ENCODE measurements around the gene SLC12A6.

The SLC12A6 gene

GRCh38 chr15:34332553-34333120, 4.9 kb downstream of the SLC12A6 start:
- DNase-seq: no peak

DNA sequence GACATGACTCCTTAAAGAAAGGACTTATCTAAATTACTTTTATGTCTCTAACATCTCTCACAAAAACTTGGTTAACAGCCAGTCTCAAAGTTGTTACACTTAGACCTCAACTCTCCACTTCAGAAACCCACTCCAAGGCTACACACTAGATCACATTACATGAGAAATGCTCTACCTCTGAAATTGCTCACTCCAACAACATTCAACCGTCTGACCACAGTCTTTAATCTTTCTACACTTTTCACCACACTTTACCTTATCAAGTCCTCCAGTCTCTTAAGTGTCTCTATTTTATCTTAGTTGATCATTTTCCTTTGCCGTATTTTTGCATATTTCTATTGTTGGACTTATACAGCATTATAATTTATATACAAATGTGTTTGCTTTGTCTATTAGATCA, 5.8 kb downstream of the SLC12A6 start:
- no peak for DNase-seq

DNA sequence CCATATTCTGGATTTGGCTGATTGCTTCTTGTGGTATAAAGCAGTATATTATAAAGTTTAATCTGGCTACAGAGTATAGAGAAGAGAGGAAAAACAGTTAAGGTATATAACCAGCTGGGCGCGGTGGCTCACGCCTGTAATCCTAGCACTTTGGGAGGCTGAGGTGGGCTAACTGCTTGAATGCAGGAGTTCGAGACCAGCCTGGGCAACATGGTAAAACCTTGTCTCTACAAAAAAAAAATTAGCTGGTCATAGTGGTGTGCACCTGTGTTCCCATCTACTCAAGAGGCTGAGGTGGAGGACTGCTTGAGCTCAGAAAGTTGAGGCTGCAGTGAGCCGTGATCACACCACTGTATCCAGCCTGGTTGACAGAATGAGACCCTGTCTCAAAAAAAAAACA, 7.3 kb downstream of the SLC12A6 start:
- DNase-seq: no peak

DNA sequence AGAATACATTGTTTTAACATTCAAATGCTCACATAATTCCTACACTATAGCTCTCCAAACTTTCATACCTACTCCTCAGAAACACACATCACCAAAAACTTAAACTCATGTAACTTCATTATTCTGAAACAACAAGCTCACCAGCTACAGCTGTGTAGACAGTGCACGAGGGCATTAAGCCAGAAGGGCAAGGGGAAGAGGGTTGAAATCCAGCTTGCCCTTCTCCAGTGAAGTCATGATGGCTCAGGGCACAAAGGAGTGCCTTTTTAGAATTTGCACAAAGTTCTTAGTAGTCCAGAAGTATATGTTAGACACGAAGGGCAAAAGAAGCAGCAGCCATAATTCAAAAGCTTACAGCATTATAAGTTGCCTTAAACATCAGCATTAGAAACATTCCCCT, 8.6 kb downstream of the SLC12A6 start:
- DNase-seq: no peak

- no peak for DNase-seq
These were observed 9.7 kb downstream of the SLC12A6 start for GRCh38 chr15:34327906-34328305.

- no peak for DNase-seq
These were observed 12.2 kb downstream of the SLC12A6 start for GRCh38 chr15:34325368-34325767.

- DNase-seq: no peak
These were observed 12.6 kb downstream of the SLC12A6 start for GRCh38 chr15:34324933-34325332.

DNA sequence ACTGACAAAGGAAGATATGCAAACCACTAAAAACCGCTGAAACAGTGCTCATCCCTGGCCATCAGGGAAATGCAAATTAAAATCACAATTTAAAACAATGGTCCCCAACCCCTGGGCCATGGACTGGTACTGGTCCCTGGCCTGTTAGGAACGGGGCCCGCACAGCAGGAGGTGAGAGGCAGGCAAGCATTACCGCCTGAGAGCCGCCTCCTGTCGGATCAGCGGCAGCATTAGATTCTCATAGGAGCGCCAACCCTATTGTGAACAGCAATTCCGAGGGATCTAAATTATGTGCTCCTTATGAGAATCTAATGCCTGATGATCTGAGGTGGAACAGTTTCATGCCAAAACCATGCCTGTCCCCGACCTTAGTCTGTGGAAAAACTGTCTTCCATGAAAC, 14.4 kb downstream of the SLC12A6 start:
- no peak for DNase-seq

GRCh38 chr15:34318277-34319079, 19.1 kb downstream of the SLC12A6 start:
- DNase-seq: peak in 4 of 58 donors; percentile 3 to 29 (median 8)

DNA sequence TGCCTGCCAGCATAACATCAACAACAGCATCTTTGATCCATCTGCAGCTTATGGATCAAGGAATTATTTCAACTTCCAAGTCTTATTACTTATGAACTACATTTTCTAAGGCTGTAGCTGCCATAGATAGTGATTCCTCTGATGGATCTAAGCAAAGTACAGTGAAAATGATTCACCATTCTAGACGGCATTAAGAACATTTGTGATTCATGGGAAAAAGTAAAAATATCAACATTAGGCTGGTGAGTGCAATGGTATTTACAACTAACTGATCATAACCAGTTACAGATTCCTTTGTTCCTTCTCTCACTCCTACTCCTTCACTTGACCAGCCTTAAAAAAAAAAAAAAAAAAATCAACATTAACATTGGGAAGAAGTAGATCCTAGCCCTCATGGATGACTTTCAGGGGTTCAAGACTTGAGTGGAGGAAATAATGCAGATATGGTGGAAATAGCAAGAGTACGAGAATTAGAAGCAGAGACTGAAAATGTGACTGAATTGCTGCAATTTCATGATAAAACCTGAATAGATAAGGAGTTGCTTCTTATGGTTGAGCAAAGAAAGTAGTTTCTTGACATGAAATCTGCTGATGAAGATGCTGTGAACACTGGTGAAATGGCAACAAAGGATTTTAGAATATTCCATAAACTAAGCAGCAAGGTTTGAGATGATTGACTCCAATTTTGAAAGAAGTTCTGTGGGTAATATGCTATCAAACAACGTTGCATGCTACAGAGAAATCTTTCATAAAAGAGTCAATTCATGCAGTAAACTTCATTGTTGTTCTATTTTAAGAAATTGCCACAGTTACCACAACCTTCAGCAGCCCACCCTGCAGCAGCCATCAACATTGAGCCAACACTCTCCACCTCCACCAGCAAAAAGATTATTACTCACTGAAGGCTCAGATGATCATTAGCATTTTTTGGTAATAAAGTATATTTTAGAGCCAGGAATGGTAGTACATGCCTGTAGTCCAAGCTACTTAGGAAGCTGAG, 22.8 kb downstream of the SLC12A6 start:
- no peak for DNase-seq

DNA sequence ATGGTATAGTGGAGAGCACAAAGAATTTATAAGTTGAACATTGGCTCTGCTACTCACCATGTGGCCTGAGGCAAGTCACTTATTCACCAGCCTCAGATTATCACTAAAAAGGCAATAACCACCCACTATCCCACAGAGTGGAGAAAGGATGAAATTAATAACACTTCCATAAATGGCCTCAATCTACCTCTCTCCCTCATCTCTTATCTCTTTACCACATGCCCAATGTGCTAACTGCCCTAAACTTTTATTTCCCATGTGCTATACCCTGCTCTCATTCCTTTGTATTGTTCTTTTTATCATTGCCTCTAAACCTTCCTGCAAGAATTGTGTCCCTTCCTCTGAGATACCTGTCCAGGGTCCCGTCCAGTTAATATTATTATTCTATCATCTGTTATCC, 26.0 kb downstream of the SLC12A6 start:
- DNase-seq: no peak

- DNase-seq: no peak
These were observed 33.0 kb downstream of the SLC12A6 start for GRCh38 chr15:34304613-34305012.

GRCh38 chr15:34301058-34301457, 36.5 kb downstream of the SLC12A6 start:
- DNase-seq: no peak

DNA sequence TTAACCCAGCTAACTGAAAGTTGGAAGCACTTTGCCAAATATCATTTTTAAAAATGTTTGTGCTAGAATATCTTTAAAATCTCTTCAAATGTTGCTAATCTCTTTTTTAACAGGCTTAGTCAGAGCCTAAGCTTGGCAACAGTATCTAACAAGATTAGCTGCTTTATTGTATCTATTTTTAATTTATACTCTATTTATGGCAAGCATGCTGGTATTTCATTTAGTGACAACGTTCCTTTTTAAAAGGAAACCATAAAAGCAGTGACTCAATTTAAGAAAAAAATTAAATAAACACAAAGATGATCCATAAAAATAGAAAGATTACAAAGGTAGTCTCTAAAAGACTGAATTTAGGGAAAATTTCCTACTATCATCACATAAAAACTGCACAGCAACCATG, 40.5 kb downstream of the SLC12A6 start:
- DNase-seq: no peak

DNA sequence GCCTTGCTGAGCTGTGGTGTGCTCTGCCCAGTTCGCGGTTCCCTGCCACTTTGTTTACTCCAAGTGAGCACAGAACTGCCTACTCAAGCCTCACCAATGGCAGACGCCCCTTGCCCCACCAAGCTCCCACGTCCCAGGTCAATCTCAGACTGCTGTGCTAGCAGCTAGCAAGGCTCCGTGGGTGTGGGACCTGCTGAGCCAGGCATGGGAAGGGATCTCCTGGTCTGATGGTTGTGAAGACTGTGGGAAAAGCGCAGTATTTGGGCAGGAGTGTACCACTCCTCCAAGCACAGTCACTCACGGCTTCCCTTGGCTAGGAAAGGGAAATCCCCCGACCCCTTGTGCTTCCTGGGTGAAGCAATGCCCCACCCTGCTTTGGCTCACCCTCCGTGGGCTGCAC, 45.0 kb downstream of the SLC12A6 start:
- no peak for DNase-seq

DNA sequence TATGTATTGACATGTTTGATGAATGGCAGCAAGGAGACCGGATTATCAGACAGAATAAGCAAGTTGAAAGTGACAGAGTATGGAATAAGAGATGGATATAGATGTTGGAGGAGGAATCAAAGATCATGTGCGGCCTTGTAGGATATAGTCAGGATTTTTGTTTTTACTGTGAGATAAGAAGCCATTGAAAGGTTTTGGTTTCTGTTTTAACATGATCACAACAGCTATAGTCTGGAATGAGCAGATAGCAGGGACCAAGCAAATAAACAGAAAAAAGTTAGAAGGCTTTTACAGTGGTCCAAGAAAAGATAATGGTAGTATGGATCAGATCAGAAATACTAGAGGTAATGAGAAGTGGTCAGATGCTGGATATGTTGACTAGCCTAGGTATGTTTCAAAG, 52.6 kb downstream of the SLC12A6 start:
- DNase-seq: no peak

DNA sequence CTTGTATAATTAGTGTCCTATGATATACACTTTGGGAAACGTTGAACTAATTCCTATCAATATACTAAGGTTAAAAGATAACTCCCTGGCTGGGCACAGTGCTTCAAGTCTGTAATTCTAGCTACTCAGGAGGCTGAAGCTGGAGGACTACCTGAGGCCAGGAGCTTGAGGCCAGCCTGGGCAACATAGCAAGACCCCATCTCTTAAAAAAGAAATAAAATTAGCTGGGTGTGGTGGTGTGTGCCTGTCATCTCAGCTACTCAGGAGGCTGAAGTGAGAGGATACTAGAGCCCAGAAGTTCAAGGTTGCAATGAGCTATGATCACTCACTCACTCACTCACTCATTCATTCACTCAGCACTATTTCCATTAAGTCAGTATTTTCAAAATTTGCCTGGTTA, 55.2 kb downstream of the SLC12A6 start:
- no peak for DNase-seq

- DNase-seq: no peak
These were observed 57.4 kb downstream of the SLC12A6 start for GRCh38 chr15:34280193-34280592.

- no peak for DNase-seq
These were observed 58.2 kb downstream of the SLC12A6 start for GRCh38 chr15:34279368-34279767.

DNA sequence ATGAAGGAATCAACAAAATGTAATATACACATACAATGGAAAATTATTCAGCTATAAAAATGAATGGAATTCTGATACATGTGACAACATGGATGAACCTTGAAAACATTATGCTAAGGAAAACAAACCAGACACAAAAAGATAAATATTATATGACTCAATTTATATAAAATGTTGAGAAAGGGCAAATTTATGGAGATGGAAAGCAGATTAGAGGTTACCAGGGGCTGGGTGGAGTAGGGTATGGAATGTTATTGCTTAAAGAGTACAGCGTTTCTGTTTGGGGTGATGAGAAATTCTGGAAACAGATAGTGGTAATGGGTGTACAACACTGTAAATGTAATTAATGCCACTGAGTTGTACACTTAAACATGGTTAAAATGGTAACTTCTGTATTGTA, 61.9 kb downstream of the SLC12A6 start:
- no peak for DNase-seq

- no peak for DNase-seq
These were observed 62.4 kb downstream of the SLC12A6 start for GRCh38 chr15:34275154-34275553.

DNA sequence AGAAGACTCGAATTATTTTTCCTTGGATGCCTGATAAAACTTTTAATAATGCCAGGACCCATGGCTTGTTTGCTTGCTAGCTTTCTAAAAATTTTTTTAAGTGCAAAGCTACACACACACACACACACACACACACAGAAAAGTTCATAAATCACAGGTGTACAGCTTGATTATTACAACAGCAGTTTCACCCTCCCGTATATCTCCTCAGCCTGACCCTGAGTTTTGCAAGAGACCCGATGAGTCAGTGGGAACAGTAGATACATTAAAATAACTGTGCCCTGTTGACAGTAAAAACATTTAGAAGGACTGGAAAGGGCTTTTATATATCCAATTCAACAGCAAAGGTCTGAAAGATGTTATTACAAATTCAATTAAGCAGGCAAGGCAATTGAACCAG, 66.1 kb downstream of the SLC12A6 start:
- DNase-seq: no peak
